HG03045 (cell line): ENCODE data around the gene DMTF1.
A peak's percentile ranks its signal among the peaks of the same experiment; 100 is the strongest.

ENCODE experiments used
- ATAC-seq: cut with Tn5 transposase; IDR thresholded peaks from one replicate; pipeline ENCODE4 v1.9.1; 2021; ENCODE audit warnings: mild to moderate bottlenecking, moderate library complexity; ENCODE audit not compliant: unreplicated experiment

Gene DMTF1

GRCh38 chr7:87144173-87144657, 8.0 kb upstream of the DMTF1 start:
- peak; percentile 89 for ATAC-seq

- ATAC-seq = no peak
Measured at GRCh38 chr7:87146740-87147386, 5.4 kb upstream of the DMTF1 start.

- ATAC-seq = no peak
Measured at GRCh38 chr7:87147500-87147899, 4.8 kb upstream of the DMTF1 start.

GRCh38 chr7:87148332-87148955, 3.8 kb upstream of the DMTF1 start:
- no peak for ATAC-seq

- ATAC-seq = no peak
Measured at GRCh38 chr7:87151002-87151728, 1.1 kb upstream of the DMTF1 start.

- peak; percentile 38 for ATAC-seq
Measured at GRCh38 chr7:87151729-87152111, 533 bp upstream of the DMTF1 start.

GRCh38 chr7:87152897-87153641, 816 bp downstream of the DMTF1 start:
- ATAC-seq = peak; percentile 18

GRCh38 chr7:87154166-87154565, 1.9 kb downstream of the DMTF1 start:
- ATAC-seq = no peak

GRCh38 chr7:87154569-87154968, 2.3 kb downstream of the DMTF1 start:
- no peak for ATAC-seq

- ATAC-seq = no peak
Measured at GRCh38 chr7:87155788-87156187, 3.5 kb downstream of the DMTF1 start.

- no peak for ATAC-seq
Measured at GRCh38 chr7:87156709-87157108, 4.5 kb downstream of the DMTF1 start.

GRCh38 chr7:87159538-87159937, 7.3 kb downstream of the DMTF1 start:
- ATAC-seq = no peak

- ATAC-seq = no peak
Measured at GRCh38 chr7:87164433-87164832, 12.2 kb downstream of the DMTF1 start.

GRCh38 chr7:87170828-87171227, 18.6 kb downstream of the DMTF1 start:
- ATAC-seq = no peak

GRCh38 chr7:87171282-87171934, 19.2 kb downstream of the DMTF1 start:
- no peak for ATAC-seq

GRCh38 chr7:87173471-87173870, 21.2 kb downstream of the DMTF1 start:
- no peak for ATAC-seq

- no peak for ATAC-seq
Measured at GRCh38 chr7:87178320-87178719, 26.1 kb downstream of the DMTF1 start.

- no peak for ATAC-seq
Measured at GRCh38 chr7:87179180-87179579, 26.9 kb downstream of the DMTF1 start.

- ATAC-seq = no peak
Measured at GRCh38 chr7:87187120-87187519, 34.9 kb downstream of the DMTF1 start.

- no peak for ATAC-seq
Measured at GRCh38 chr7:87188930-87189329, 36.7 kb downstream of the DMTF1 start.

- ATAC-seq = no peak
Measured at GRCh38 chr7:87190783-87191182, 38.5 kb downstream of the DMTF1 start.
